GM19468 (cell line): ENCODE measurements around the gene EXOSC1.
"Not testable (repeated sequence)": the region's sequence is repeated elsewhere in the genome, so short reads cannot be mapped to it uniquely, and the experiment has no call there.

ENCODE experiments used
- ATAC-seq: cut with Tn5 transposase; IDR thresholded peaks from one replicate; pipeline ENCODE4 v1.9.1; 2021; ENCODE audit warnings: mild to moderate bottlenecking, moderate library complexity, moderate number of reproducible peaks; ENCODE audit not compliant: unreplicated experiment; ENCODE audit errors: extremely low read depth

Gene EXOSC1

DNA sequence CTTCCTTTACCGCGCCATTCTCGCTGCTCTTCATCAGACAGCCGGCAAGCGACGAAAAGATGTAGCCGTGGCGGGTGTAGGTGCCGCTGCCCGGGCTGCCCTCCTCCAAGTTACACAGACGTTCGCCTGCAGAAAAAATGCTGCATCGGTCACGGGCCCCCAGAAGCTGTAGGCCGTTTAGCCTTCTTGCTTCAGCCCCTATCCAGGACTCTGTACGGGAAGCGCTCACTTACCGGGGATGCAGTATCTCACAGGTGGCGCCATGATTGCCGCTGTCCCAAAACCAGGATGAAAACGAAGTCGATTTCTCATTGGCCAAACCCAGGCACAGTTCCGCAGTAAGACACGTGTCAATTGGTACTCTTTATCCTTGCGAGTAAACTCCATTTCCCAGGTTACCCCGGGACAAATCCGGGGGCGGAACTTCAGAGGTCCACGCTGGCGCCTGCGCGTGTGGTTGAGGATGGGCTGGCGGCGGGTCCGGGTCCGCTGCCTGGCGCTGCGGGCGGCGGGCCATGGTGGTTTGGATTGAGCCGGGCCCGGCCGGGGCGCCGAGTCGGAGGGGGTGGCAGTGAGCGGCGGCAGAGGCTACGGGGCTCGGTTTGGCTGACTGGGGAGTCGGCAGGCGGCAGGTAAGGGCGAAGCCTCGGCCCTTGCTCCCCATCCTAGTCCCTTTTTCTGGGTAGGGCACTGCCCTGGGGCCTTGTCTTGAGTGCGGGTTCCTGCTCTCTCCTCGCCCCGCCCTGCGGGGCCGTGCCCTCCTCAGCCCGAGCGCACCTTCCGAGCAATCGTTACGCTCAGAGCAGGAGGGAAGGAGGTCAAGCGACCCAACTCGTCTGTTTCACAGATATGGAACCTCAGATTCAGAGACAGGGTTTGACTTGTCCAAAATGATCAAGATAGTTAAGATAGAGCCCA lies at the start of gene EXOSC1, which contains the start of gene ZDHHC16:
Gene EXOSC1, minus strand, starts transcription at position 285 of the 918 bp plus-strand sequence. Its CDS starts 21 bp downstream, at position 264.
Gene ZDHHC16, plus strand, starts transcription at position 454 of the 918 bp plus-strand sequence. CDS start 5,501 bp downstream, outside the sequence.
- peak; percentile 95 for ATAC-seq

DNA sequence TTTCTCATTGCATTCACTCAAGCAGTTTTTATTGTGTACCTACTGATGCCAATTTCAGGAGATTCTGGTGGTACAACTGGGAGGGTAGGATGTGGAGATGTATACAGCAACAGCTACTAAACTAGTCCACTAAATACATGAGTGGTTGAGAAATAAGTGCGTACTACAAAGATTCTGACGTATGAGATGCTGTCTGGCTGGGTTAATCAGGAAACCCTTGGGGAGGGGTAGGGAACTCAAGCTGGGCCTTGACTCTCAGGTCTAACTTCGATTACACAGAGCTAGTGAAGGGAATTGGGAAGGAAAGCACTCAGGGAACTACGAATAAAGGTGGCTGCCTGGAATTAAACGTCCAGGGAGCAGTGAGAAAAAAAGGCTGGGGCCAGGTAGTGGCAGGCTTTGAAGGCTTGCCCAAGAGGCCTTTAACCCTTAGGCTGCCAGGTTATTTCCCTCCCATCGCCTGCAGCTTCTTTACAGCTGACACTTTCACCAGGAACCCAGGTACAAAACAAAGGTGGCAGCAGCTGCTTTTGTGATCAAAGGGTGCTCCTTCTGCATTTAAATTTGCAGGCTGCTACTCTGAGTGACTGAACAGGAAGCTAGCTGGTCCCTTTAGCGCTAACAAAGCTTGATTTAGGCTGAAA lies 49.2 kb upstream of the EXOSC1 start:
- ATAC-seq, result no peak

- no peak for ATAC-seq
Measured at GRCh38 chr10:97494151-97494550, 48.3 kb upstream of the EXOSC1 start.

DNA sequence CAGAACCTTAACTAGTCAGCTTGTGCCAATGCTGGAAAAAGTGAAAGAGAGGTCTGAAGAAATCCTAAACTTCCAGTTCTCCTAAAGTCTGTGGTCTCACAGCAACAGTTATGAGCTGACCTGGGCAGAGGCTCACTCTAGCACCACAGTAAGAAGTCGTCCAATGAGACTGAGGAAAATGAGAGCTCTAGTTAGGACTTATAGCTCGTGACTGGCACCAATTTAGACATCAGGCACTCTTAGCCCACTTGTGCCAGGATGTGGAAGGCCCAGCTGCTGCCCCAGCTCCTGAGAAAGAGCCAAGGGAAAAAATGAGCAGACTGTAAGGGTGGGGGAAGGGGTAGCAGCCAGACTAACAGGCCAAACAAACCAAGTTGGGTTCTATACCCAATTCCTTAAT lies 44.8 kb upstream of the EXOSC1 start:
- ATAC-seq, result no peak

DNA sequence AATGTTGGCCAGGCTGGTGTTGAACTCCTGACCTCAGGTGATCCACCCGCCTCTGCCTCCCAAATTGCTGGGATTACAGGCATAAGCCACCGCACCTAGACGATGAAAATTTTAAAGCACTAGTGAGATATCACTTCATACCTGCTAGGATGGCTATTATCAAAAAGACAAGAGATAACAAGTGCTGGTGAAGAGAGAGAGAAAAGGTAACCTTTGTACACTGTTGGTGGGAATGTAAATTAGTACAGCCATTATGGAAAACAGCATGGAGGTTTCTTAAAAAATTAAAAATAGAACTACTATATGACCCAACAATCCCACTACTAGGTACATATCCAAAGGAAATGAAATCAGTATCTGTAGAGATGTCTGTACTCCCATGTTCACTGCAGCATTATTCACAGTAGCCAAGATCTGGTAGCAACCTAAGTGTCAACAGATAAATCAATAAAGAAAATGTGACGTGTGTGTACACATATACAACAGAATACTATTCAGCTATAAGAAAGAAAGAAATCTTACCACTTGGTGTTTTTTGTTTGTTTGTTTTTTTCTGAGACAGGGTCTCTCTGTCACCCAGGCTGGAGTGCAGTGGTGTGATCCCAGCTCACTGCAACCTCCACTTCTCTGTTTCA lies 40.0 kb upstream of the EXOSC1 start:
- ATAC-seq, result no peak

- no peak for ATAC-seq
Measured at GRCh38 chr10:97483921-97484320, 38.1 kb upstream of the EXOSC1 start.

GRCh38 chr10:97483506-97483905 lies 37.7 kb upstream of the EXOSC1 start:
- ATAC-seq, result no peak

- no peak for ATAC-seq
Measured at GRCh38 chr10:97482381-97482780, 36.6 kb upstream of the EXOSC1 start.

- ATAC-seq, result no peak
Measured at GRCh38 chr10:97481071-97481470, 35.3 kb upstream of the EXOSC1 start.

GRCh38 chr10:97479939-97480338 lies 34.1 kb upstream of the EXOSC1 start:
- ATAC-seq, result no peak

DNA sequence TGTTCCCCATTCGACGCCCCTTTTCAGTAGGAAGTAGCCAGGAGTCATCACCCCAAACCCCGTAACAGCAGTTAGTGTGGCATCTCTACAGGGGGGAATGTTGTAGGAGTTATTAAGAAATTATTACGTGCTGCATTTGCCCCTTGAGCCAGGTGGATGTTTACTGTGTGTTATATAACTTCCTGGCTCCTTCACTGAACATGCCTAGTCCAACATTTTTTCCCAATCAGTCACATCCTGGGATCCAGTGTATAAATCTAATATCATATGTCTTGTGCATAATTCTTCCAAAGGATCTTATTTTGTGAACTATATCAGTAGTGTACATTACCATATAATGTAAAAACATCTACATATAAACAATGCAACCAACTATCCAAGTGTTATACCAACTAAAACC lies 33.6 kb upstream of the EXOSC1 start:
- ATAC-seq, result not testable (repeated sequence)

DNA sequence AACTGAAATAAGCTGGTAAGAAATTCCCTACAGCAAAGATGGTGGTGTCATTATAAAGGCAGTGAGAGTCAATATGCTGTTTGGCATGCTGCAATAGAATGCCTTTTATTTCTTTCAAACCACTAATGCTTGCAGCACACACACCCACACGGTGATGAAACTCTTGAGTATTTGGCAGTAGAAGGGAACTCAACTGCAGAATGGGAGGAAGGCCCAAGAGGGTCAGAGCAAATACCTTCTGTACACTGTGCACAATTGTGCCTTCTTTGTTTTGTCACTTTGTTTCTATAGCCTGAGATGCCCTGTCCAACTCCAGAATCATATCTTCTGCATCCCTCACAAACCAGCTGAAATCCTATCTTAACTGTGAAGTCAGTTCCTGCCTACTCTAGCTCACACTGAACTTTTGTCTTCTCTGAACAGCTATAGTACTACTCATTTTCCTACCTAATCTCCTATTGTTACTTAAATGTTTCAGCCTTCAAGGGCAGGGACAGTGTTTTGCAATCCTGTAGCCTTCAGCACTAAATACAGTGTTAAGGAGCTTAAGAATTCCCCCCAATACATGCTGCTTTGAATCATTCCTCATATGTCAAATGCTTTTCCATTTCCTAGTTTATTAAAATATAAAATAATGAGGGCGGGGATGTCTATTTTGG lies 30.3 kb upstream of the EXOSC1 start:
- ATAC-seq, result no peak

GRCh38 chr10:97474918-97475317 lies 29.1 kb upstream of the EXOSC1 start:
- no peak for ATAC-seq

DNA sequence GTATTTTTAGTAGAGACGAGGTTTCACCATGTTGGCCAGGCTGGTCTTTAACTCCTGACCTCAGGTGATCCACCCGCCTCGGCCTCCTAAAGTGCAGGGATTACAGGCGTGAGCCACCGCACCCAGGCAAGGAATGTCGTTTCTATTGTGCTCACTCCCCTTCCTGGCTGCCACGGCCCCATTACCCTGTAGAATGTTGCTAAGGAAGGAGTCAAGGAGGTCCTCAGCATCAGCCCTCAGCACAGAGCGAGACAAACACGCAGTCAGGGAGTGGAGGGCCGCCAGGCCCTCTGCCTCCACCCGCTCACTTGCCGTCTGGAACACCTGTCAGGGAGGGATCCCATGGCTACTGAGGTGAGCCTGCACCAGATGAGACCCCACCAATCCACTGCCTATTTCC lies 23.0 kb upstream of the EXOSC1 start:
- not testable (repeated sequence) for ATAC-seq

DNA sequence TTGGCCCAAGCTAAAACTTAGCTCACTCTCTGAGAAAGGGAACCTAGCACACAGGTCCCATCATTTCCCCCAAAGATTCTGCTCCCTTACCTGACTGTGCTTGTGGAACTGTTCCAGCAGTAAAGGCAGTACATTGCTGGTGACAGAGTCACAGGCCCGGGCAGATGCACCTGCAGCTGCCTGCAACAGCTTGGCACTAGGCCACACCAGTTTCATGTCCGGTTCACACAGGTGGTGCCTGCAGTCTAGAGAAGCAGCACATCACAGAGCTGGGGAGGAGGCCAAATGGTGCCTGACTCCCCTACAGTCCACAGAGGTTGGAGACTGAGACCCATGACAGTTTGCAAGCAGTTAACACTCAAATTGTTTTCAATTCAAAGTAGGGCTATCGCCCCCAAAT lies 22.4 kb upstream of the EXOSC1 start:
- no peak for ATAC-seq

DNA sequence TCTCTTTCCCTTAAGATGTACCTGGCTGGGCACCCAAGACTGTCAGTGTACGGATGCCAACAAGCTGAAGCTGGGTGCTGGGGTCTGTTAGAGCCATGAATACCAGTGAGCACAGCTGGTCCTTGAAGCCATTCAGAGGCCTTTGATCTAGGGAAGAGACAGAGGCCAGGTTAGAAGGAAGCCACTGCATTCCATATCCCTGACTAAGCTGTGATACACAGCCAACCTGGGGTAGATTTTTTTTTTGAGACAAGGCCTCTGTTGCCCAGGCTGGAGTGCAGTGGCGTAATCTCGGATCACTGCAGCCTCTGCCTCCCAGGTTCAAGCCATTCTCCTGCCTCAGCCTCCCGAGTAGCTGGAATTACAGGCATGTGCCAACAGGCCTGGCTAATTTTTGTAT lies 20.9 kb upstream of the EXOSC1 start:
- no peak for ATAC-seq

GRCh38 chr10:97465982-97466381 lies 20.2 kb upstream of the EXOSC1 start:
- ATAC-seq, result no peak

GRCh38 chr10:97464226-97464625 lies 18.4 kb upstream of the EXOSC1 start:
- ATAC-seq, result no peak

- no peak for ATAC-seq
Measured at GRCh38 chr10:97463363-97464132, 17.7 kb upstream of the EXOSC1 start.

- no peak for ATAC-seq
Measured at GRCh38 chr10:97462309-97462708, 16.5 kb upstream of the EXOSC1 start.
